SK-N-DZ (cell line): ENCODE data around the gene MEF2C. TPM values are rescaled to one million over a fixed set of nuclear protein-coding genes. Genes with fewer than 3 reads are reported as not detected.
"Not testable (repeated sequence)": the region's sequence is repeated elsewhere in the genome, so short reads cannot be mapped to it uniquely, and the experiment has no call there.

ENCODE experiments used
- DNase-seq: peaks from one replicate; pipeline ENCODE4 v3.0.0-alpha.2; 2015; ENCODE audit warnings: low spot score
- polyA plus RNA-seq, 2 experiments: library from polyadenylated mRNA; depleted of rRNA; stranded (reverse); fragments of >200 nt; gene quantifications; 2 replicates each; pipeline ENCODE4 v1.2.3, GENCODE V29; 2014

MEF2C gene
- polyA plus RNA-seq (2014; cell fraction: cytosol; rRNA removed) = not detected in 2 replicates
- polyA plus RNA-seq (2014; cell fraction: nucleus; rRNA removed) = not detected in 2 replicates

DNA sequence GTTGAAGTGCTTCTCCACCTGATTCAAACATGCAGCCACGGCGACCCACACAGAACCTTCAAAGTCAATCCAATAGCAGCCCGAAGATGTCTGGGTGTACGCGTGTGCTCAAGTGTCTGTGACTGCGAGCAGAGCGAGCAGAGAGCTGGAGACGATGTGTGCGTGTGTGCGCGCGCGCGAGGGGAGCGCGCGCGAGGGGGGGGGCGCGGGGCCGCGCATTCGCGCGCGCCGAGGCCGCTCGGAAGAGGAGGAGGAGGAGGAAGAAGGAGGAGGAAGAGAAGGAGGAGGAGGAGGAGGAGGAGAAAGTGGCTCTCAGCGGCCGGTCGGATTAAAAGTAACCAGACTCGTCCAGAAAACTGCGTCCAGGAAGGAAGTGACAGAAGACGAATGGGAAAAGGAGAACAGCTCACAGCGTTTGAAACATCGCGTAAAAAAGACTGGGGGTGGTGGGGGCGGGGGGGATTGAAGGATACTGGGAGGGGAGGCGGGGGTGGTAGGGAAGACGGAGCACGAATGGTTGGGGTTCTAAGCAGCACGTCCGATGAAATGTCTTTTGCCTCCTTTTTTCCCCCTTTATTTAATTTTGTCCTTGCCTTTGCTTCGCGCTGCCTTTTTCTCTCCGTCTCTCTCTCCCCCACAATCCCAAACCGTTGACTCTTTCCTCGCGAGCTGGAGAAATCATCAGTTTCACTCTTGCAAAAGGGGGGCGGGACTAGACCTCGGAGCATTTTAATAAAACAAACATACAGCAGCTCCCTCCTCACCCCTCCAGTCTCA is at the start of gene MEF2C:
Gene MEF2C, minus strand, starts transcription at position 126 of the 777 bp plus-strand sequence. CDS start 59,396 bp downstream, outside the sequence.
- peak; percentile 47 for DNase-seq

DNA sequence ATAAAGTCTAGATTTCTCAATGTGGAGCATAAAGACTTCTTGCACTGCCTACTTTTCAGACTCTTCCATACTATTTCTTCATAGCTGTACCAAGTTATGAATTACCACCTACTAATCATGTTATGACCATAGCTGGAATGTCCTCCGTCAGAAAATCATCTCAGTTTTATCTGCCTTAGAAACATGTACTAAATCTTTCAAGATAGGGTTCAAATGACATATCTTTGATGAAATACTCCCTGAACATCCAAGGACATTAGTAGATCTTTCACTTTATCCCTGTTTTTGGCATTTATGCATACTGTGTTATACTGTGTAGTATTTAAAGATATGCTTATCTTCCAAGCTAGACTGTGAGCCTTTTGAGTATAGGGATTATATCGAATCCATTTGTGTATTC is 49.6 kb upstream of the MEF2C start:
- no peak for DNase-seq

DNA sequence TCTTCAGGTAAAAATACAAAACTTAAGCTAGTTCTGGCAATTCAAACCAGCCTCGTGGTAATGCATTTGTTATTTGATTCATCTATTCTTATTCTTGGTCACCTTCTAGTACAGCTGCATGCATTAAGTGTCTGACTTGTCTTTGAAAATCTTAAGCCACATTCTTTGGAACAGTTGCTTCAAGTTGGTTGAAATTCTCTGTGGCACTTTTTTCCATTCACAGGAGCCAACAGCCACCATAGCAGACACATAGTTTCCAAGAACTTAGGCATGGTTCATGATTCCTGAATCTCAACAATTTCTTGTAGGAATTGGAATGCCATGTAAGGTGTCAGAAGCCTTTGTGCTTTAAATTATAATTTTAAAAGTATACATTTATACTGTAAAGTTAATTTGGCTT is 47.4 kb upstream of the MEF2C start:
- no peak for DNase-seq

DNA sequence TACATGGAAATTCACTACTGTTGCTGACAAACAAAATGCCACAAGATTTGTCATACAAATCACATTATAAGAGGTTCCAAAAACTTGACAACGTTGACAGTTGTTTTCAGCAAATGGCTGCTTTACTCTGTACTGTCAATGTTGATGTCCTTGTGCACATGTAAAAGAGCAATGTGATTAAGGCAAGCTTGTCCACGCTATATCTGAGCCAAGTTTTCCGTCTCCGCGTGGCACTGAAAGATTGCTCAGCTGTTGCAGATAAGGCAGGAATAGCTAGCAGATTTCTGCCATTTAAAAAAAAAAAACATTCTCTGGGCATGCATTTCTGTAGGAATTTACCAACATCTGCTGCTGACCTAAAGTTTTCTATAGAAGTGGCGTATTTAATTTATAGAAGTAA is 46.4 kb upstream of the MEF2C start:
- DNase-seq = no peak

DNA sequence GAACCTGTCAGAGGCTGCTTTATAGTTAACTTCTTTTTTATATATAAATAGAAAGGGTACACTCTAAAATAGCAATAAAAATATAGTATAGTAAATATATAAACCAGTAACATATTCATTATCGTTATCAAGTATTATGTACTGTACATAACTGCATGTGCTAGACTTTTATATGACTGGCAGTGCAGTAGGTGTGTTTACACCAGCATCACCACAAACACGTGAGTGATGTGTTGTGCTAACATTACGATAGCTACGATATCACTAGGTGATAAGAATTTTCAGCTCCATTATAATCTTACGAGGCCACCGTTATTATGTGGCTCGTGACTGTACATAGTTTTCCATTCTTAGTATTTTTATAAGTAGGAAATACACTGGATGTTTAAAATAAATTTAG is 43.8 kb upstream of the MEF2C start:
- DNase-seq = no peak

DNA sequence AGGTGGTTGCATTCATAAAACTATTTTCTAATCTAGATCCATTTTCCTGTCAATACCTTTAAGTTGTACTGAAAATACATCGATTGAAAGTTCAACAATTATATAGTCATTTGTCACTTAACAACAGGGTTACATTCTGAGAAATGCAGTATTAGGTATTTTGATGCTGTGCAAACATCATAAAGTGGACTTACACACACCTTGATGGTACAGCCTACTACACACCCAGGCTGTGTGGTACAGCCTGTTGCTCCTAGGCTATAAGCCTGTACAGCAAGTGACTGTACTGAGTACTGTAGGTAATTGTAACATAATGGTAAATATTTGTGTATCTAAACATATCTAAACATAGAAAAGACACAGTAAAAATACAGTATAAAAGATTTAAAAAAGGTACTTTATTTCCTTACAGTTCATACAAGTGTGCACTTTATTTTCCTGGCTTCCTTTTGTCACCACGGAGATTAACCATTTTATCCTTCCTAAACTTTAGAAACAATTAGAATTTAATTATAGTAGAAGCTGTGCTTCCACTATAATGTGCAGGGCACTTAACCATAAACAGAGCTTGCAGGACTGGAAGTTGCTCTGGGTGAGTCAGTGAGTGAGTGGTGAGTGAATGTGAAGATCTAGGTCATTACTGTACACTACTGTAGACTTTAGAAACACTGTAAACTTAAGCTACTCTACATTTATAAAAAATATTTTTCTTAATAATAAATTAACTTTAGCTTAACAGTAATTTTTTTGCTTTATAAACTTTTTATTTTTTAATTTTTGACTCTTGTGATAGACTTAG is 42.9 kb upstream of the MEF2C start:
- no peak for DNase-seq

DNA sequence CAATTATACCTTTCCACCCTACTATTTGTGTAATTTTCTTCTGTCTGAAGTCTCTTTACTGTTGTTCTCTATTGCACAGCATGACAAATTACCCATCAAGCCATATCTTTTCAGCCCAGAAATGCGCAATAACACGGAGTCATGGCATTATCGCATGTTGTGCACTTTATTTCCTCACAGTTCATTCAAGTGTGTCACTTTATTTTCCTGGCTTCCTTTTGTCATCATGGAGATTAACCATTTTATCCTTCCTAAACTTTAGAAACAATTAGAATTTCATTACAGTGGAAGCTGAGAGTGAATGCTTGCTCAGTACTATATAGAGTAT is 41.3 kb upstream of the MEF2C start:
- DNase-seq = no peak

DNA sequence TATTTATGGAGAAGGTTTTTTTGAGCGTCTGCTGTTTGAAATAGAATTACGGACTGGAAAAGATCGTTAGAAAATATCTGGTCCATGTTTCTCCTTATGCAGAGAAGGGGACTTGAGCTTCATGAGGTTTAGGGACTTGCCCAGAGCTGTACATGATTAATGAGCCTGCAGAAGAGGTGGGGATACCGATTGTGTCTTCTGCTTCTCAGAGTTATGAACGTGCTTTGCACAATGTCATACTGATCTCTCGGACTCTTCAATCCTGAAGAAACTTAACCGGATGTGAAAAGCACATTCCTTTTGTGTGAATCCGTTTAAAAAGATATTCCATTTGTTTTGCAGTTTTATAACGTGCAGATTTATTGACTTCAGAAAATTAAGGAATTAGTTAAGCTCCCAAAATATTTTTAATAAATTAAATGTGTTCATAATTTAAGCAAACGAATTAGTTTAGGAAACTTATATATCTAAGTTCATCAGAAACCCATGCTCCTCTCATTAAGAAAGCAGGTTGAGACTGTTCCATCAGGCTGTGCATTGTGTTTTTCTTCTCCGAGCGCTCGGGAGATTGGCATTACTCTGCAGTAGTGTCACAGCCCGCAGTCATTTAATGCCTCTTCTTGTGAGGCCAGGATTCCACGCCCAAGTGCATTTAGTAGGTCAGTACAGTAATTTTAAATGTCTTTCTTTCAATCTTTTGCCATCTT is 40.8 kb upstream of the MEF2C start:
- no peak for DNase-seq

DNA sequence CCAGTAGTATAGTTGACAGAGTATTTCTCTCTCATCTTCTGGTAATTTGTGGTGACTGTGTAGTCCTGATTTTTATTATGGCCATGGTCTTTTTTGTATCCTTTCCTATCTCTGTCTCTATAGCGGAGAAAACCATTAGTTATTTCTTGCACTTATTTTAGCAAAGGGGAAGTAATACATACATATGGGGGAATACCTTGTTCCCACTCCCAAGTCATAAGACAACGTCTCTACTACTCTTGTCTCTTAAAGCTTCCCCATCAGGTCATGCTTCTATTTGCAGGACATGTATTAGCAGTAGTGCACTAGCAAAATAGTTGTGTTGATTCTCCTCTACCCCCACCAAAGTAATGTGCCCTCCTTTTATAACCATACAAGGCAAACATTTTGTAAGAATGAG is 29.8 kb upstream of the MEF2C start:
- not testable (repeated sequence) for DNase-seq

DNA sequence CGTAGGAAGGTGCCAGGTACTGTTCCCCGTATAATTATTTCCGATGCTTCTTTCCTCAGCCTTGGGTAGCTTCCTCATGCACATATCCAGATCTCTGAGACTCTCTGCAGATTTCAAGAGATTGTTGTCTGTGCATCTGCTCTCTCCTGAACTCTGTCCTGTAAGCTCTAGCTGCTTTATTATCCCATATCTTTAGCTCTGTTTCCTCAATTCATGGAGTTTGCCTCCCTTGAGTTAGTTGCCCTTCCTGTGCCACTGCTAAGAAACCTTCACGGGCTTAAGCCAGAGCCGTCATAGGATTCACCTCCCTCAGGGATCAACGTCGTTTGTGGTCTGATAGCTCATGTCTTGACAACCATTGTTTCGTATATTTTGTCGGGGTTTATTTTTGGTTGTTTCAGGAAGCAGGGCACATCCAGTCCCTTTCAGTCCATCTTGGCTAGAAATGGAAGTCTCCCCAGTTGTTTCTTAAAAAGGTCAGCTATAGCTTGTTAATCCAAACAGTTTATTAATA is 28.1 kb upstream of the MEF2C start:
- DNase-seq = not testable (repeated sequence)

DNA sequence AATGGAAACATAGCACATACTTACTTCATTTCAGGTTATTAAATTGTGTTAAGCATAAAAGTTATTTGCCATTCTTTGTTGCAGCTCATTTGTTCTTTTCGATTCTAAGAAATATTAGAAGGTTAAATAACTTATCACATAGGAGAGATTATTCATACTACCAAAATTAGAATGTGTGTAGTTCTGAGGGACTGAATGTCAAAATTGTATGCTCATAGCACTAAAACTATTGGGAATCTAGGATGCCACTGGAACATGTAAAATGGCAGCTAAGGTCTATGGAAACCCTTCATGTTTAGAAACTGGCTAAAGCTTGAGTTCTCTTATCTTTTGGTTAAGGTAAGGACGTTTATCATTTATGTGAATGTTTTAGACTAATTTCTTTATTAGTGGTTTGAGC is 21.5 kb upstream of the MEF2C start:
- not testable (repeated sequence) for DNase-seq

DNA sequence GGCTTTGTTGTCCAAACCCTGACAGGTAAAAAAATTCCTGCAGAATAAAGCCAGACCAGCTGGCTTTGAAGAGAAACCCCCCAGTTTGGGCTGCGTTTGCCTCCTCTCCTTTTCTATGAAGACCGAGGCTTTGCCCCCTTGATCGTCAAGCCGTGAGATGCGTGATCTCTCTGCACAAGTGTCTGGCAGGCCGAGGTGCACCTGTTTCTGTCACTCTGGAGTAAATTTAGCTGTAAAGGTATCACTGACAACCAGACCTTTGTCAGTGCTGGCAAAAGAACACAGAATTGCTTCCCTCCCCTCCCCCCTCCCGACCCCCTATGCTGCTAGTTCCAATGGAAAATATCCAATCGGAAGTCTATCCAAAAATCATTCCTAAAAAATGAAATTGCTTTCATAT is 21.0 kb upstream of the MEF2C start:
- not testable (repeated sequence) for DNase-seq

DNA sequence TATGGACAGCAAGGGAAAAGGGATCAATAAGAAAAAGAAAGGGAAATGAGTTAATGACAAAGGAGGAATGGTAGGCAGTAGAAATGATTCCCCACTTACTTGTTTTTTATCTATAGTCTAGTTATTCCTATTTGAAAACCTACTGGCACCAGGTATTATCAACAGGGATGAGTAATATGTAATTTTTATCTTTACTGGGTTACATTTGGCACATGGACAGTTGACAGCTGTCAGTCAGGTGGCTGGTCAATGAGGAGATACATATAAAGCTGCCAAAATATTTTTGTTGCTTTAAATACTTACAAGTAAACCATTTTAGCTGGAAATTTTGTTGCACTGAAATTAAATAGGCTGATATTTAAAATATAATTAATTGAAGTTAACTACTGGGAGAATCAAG is 18.1 kb upstream of the MEF2C start:
- not testable (repeated sequence) for DNase-seq

DNA sequence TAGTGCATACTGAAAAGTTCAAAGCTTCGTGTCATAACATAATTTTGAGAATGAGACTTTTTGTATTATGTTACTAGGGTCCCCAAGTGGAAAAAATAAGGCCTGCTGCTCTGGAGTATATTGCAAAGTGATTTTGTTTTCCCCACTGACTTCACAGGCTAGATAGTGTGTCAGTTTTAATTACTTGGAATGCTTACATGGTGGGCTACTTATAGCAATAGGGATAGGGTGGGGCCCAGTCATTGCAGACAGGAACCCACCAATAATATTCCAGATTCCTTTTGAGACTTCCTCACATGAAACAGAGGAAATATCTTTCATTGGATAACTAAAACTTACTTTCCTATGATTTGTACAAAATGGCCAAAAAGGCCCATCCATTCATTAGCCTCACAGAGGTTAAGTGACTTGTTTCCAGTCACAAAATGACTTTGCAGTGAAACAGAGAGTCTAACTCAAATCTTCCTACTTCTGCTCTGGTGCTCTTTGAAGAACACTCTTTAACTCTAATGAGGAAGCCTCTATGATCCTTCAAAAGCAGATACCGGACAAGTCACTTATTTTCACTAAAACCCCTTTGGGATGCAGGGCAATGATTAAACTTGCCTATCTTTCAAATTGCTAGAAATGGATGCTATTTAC is 16.2 kb upstream of the MEF2C start:
- no peak for DNase-seq

DNA sequence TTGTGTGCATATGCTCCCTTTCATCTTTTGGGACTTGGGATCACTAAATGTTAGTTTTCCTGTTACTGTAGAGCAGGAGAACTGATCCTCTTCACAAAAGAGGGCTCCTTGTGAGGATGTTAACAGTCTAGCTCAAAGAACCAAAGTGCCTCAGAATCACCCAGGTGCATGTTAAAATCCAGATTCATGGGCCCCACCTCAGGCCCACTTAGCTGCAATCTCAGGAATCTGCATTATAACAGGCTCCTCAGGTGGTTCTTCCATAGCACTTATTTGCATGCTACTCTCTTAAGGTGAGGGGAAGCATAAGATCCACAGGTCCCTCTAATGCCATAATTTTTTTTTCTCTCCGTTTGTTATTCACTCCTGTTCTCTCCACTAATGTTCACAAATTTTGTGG is 14.8 kb upstream of the MEF2C start:
- no peak for DNase-seq

DNA sequence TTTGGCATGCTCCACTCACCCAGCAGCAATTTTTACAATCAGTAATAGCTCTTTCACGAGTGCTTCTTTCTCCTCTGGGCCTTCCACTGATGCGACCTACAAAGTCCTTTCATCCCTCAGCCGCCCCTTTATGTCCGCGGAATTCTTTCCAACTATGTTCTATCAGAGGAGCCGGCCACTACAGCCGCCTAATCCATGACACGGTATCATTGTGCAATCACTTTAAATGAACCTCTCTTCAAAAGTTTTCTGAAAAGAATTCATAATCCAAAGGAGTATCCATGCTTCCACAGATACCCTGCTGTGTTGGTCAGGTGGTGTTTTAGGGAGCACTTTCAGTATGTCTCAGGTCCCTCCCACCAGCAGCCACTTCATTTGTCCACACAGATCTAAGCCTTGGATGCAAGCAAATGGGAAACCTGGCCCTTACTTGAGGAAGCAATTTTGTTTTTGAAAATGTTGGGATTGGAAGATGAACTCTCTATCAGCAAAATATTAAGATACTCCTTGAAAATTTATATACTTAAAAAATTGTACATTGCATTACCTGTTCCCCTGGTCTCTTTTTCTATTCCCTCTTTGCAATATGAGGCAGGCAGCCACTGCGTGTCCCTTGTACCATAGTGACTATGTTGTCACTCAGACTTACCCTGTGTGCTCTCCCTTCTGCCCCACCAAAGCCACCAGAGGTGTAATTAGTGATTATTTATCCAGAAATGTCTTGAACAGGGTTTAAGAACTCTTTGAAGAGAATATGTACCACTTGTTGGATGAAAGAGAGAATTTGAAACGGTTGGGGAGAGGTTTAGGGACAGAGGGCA is 12.9 kb upstream of the MEF2C start:
- DNase-seq = no peak

DNA sequence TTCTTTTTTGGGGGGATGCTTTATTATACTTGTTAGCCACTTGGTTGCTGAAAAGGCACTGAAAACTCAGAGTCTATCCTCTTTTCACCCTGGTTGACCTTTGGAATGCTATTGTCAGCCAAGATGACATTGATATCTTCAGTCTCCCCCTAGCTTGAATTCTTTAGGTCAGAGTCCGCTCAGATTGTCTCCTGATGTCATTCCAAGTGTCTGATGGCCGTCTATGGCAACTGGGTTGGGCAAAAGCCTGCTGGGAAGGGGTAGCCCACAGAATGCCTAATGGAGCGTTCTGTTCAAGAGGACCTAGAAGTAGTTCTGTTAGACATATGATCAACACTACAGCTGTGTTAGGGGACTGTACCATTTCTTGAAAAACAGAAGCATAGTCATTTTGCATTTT is 9.7 kb upstream of the MEF2C start:
- DNase-seq = no peak

DNA sequence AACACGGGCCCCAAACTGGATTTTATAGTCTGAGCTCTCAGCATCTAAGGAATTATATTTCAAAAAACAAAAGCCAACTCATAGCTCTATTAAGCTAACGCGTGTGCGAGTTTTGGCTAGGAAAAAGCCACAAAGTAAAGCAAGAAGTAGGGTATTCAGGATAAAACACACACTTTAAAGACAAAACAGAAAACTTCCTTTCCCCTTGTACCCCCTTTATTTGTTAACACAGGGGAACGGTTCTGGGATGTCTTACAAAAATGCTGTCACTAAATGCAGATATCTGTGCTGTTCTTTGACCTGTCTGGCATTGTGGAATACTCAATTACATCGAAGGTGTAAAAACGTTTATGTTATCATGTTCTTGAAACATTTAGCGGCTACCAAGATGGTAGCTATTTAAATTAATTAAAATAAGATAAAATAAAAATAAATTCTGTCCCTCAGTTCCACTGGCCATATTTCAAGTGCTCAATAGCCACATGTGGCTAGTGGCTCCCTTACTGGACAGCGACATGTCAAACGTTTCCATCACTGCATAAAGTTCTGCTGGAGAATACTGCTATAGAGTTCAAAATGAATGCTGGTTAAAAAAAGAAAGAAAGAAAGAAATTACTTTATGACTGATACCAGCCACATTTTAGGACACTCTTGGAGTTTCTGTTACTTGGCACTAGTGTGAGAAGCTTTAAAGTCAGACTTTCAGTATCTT is 7.2 kb upstream of the MEF2C start:
- DNase-seq = no peak

DNA sequence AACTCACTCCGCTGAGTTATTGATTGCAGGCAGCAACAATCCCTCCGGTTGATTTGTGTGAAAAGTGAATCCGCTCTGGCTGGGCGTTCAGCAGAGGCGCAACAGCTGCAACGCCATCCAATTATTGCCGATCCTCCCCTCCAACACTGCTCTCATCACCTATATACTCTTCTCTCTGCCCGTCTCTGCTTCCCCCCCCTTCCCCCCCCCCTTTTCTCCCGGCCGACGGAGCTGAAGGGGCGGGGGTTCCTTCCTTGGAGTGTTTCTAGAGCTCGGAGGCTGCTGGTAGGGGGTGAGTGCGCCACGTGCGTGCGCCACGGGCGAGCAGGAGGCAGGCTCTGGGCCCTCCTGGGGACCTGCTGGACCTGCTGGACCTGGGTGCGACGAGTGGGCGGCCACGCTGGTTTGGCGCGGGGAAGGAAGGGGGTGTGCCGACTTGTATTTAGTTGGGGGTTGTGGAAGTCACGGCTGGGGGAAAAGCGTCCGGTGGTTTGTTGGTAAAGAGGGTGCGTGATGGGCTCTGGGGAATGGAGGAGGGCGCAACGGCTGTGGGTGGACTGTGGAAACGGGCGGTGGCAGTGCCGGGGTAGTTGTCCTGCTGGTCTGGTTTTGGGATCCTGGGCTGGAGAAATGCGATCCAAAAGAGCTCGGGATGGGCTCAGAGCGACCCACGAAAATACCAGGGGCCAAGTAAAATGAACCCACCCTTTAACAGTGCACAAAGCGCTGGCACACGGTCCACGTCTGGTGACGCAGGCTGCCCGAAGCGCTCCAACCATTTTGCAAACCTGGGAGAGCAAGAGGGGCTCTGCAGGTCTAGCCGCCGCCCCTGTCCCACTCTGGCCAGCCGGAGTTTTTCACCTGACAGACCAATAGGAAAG is 6.4 kb upstream of the MEF2C start:
- DNase-seq = no peak
